Endothelial cell (in vitro differentiated cells): Measurements from ENCODE around the gene CFAP54. TPM values are rescaled to one million over a fixed set of nuclear protein-coding genes. Genes with fewer than 3 reads are reported as not detected.

Source experiments
- DNase-seq: peaks from one replicate; pipeline ENCODE4 v3.0.0; 2021; ENCODE audit warnings: low spot score
- H3K27ac Mint-ChIP-seq: one replicate; pipeline ENCODE4 v1.8.0; 2021; ENCODE audit warnings: mixed read lengths, inconsistent platforms; ENCODE audit not compliant: unreplicated experiment
- H3K27me3 Mint-ChIP-seq: one replicate; pipeline ENCODE4 v1.8.0; 2021; ENCODE audit warnings: mild to moderate bottlenecking, moderate library complexity, mixed read lengths, inconsistent platforms; ENCODE audit not compliant: unreplicated experiment
- H3K36me3 Mint-ChIP-seq: one replicate; pipeline ENCODE4 v1.8.0; 2021; ENCODE audit warnings: mild to moderate bottlenecking, low read depth, mixed read lengths, inconsistent platforms; ENCODE audit not compliant: unreplicated experiment
- H3K4me1 Mint-ChIP-seq: one replicate; pipeline ENCODE4 v1.8.0; 2021; ENCODE audit warnings: mild to moderate bottlenecking, mixed read lengths, inconsistent platforms; ENCODE audit not compliant: unreplicated experiment
- H3K4me3 Mint-ChIP-seq: one replicate; pipeline ENCODE4 v1.8.0; 2021; ENCODE audit warnings: mild to moderate bottlenecking, mixed read lengths, inconsistent platforms; ENCODE audit not compliant: unreplicated experiment
- H3K9me3 Mint-ChIP-seq: one replicate; pipeline ENCODE4 v1.8.0; 2021; ENCODE audit warnings: mixed read lengths, inconsistent platforms; ENCODE audit not compliant: unreplicated experiment
- total RNA-seq: library from RNA; stranded (reverse); fragmentation: NEBNext Ultra II Directional; extraction: Animal tissue kit (Norgen Biotek cat#: 25700); gene quantifications from one replicate; pipeline ENCODE4 v1.2.1, GENCODE V29; 2021; ENCODE audit not compliant: unreplicated experiment
- TF ChIP-seq, protein P1 (sequence below): fragments of 200-600 bp; sonication (generic); IDR thresholded peaks from one replicate; pipeline ENCODE4 v1.5.0; 2021; ENCODE audit warnings: antibody characterized with exemption; ENCODE audit not compliant: unreplicated experiment

The CFAP54 gene
- total RNA-seq, 1 donor from 2014 or later = 2.5 TPM

DNA sequence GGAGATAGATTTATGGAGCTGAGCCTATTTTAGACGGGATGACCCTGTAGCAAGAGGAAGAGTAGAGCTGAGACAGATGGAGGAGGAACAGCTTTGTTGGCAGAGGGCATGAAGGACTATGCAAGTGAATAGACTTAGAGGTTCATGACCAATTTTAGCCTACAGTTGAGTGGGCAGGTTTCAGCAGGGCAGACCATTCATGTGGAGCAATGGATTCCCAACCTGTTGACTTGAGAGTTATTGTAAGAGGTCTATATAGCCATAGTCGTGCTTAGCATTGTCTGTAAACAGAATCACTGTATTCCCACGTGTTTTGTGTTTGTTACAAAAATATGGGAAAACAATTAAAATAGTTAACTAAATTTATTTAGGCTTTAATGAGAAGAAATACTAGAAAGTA lies 116.8 kb downstream of the CFAP54 start:
- Mint-ChIP-seq H3K36me3 (peaks cover 4% of the 10 kb centered on the region), H3K27me3 (peaks cover 4% of the 10 kb centered on the region), H3K4me3 (no peak overlapping the region), H3K27ac (no peak overlapping the region), H3K4me1 (no peaks in the 10 kb centered on the region), H3K9me3 (no peaks in the 10 kb centered on the region)
- DNase-seq = no peak
- TF ChIP-seq, protein P1, sequence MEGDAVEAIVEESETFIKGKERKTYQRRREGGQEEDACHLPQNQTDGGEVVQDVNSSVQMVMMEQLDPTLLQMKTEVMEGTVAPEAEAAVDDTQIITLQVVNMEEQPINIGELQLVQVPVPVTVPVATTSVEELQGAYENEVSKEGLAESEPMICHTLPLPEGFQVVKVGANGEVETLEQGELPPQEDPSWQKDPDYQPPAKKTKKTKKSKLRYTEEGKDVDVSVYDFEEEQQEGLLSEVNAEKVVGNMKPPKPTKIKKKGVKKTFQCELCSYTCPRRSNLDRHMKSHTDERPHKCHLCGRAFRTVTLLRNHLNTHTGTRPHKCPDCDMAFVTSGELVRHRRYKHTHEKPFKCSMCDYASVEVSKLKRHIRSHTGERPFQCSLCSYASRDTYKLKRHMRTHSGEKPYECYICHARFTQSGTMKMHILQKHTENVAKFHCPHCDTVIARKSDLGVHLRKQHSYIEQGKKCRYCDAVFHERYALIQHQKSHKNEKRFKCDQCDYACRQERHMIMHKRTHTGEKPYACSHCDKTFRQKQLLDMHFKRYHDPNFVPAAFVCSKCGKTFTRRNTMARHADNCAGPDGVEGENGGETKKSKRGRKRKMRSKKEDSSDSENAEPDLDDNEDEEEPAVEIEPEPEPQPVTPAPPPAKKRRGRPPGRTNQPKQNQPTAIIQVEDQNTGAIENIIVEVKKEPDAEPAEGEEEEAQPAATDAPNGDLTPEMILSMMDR = no peak

DNA sequence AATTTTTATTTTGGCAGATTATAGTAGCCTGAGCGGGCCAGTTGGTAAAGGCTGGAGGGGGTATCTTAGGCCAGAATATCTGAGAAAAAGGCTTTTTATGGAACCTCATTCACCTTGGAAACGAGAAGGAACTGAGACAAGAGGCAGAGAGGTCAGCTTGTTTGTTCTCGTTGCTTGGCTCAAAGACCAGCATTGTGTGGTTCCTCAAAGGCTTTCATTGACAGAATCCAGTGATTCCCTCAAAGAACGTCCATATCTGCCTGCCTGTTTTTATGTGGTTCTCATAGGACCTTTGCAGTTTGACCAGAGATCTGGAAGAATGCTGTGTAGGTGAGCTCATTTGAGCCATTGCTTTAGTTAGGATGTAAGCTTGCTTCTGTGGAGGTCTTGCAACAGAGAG lies 117.3 kb downstream of the CFAP54 start:
- peaks cover 4% of the 10 kb centered on the region for H3K36me3 Mint-ChIP-seq
- DNase-seq = no peak
- TF ChIP-seq, protein P1 = no peak
- no peak overlapping the region for H3K27ac Mint-ChIP-seq
- no peaks in the 10 kb centered on the region for H3K9me3 Mint-ChIP-seq
- peaks cover 4% of the 10 kb centered on the region for H3K27me3 Mint-ChIP-seq
- H3K4me3 Mint-ChIP-seq = no peak overlapping the region
- H3K4me1 Mint-ChIP-seq = no peaks in the 10 kb centered on the region

DNA sequence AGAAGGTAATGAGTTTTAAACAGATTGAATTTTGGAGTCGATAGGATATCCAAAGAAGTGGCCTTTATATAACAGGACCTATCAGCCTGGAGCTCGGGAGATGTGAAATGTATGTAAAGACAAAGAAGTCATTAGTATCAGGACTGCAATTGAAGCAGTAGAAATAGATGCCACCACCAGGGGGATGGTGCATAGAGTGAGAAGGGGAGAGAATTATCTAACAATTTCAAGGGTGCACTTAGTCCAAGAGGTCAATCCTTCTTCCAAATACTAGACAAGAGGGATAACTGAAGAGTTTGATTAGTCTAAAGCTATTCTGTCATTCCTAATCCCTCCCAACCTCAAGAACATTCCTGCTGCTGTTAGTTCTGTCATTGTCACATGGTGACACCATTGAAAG lies 127.8 kb downstream of the CFAP54 start:
- no peak overlapping the region for H3K4me3 Mint-ChIP-seq
- no peak overlapping the region for H3K27ac Mint-ChIP-seq
- no peaks in the 10 kb centered on the region for H3K9me3 Mint-ChIP-seq
- TF ChIP-seq, protein P1 = no peak
- H3K4me1 Mint-ChIP-seq = peaks cover 4% of the 10 kb centered on the region
- H3K27me3 Mint-ChIP-seq = peaks cover 2% of the 10 kb centered on the region
- no peaks in the 10 kb centered on the region for H3K36me3 Mint-ChIP-seq
- DNase-seq = no peak

DNA sequence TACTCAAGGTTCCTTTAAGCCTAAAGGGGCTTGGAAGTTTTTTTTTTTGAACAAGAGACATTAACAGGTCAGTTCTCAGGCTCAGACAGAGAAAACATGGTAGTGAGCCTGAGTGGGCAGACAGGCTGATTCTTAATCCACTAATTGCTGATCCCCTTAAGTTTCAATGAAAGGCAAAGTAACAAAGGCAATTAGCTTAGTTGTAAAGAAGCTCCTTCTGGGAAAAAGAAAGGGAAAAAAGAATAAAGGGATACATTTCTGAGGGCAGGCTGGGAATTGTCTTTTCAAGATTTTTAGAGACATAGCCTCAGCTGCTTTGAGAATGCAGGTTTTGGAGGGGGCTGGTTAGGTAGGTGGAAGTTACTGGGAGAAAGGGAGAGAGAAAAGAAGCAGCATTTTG lies 133.8 kb downstream of the CFAP54 start:
- H3K27ac Mint-ChIP-seq = no peak overlapping the region
- no peak overlapping the region for H3K4me3 Mint-ChIP-seq
- DNase-seq = no peak
- H3K4me1 Mint-ChIP-seq = peaks cover 2% of the 10 kb centered on the region
- H3K9me3 Mint-ChIP-seq = no peaks in the 10 kb centered on the region
- TF ChIP-seq, protein P1 = no peak
- H3K36me3 Mint-ChIP-seq = no peaks in the 10 kb centered on the region
- no peaks in the 10 kb centered on the region for H3K27me3 Mint-ChIP-seq

DNA sequence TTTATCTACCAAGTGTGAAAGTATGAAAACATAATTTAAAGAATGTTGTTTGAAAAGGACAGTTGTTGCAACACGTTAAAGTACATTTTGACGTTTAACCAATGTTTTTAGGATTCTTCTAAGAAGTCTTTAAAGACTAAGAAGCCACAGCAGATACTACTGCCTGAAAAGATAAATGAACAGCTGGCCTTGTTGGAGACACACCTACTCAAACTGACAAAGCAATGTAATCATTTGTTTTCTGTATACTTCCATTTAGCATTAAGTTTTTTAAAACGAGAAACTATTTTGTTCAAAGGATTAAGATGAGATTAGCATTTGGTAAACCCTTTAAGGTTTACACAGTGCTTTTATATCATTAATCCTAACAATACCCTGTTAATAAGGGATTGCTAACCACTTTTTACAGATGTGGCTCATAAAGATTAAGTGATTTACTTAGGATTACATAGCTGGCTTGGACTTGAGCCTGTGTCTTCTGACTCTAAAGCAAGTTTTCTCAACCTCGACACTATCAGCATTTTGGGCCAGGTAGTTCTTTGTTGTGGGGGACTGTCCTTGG lies 134.4 kb downstream of the CFAP54 start:
- H3K36me3 Mint-ChIP-seq = no peaks in the 10 kb centered on the region
- no peak overlapping the region for H3K4me3 Mint-ChIP-seq
- no peak overlapping the region for H3K27ac Mint-ChIP-seq
- DNase-seq = no peak
- TF ChIP-seq, protein P1 = no peak
- no peaks in the 10 kb centered on the region for H3K27me3 Mint-ChIP-seq
- no peaks in the 10 kb centered on the region for H3K4me1 Mint-ChIP-seq
- H3K9me3 Mint-ChIP-seq = no peaks in the 10 kb centered on the region
